A673 (cell line): ENCODE measurements around the gene KIFC3.

Source experiments
- EZH2 ChIP-seq: fragments of 200-600 bp; sonication (generic); IDR thresholded peaks from 2 replicates; pipeline ENCODE4 v1.6.1; 2017; ENCODE audit warnings: borderline replicate concordance, low read depth, mild to moderate bottlenecking, mixed read lengths, antibody characterized with exemption, low read length; ENCODE audit not compliant: poor library complexity, severe bottlenecking
- TF ChIP-seq, protein P1 (sequence below): fragments of 300-800, 200-600 bp; sonication (generic); conservative IDR thresholded peaks from 2 replicates; pipeline ENCODE4 v1.5.1; 2017; ENCODE audit warnings: low read depth, mild to moderate bottlenecking, antibody characterized with exemption, low read length, moderate library complexity, mixed read lengths

DNA sequence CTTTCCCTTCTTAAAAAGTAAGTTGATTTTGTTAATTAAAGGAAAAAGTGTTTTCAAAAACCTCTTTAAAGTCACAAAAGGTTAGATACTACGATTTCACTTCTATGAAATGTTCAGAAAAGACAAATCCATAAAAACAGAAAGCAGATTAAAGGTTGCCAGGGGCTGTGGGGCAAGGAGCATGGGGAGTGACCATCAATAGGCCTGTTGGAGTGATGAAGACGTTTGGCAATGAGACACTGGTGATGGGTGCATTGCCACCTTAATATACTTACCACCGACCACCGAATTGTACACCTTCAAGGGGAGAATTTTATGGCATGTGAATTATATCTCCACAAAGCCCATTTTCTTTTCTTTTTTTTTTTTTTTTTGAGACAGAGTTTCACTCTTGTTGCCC lies 19.2 kb downstream of the KIFC3 start:
- TF ChIP-seq, protein P1, sequence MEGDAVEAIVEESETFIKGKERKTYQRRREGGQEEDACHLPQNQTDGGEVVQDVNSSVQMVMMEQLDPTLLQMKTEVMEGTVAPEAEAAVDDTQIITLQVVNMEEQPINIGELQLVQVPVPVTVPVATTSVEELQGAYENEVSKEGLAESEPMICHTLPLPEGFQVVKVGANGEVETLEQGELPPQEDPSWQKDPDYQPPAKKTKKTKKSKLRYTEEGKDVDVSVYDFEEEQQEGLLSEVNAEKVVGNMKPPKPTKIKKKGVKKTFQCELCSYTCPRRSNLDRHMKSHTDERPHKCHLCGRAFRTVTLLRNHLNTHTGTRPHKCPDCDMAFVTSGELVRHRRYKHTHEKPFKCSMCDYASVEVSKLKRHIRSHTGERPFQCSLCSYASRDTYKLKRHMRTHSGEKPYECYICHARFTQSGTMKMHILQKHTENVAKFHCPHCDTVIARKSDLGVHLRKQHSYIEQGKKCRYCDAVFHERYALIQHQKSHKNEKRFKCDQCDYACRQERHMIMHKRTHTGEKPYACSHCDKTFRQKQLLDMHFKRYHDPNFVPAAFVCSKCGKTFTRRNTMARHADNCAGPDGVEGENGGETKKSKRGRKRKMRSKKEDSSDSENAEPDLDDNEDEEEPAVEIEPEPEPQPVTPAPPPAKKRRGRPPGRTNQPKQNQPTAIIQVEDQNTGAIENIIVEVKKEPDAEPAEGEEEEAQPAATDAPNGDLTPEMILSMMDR: no peak
- no peak for TF ChIP-seq EZH2
